Measurements from ENCODE around the gene APOC3. TPM values are rescaled to one million over a fixed set of nuclear protein-coding genes. Genes with fewer than 3 reads are reported as not detected.
A peak's percentile ranks its signal among the peaks of the same experiment; 100 is the strongest.

Gene APOC3
- total and polyA plus RNA-seq, 2 of the 4 experiments (the other 2 are of a cell fraction): not detected

DNA sequence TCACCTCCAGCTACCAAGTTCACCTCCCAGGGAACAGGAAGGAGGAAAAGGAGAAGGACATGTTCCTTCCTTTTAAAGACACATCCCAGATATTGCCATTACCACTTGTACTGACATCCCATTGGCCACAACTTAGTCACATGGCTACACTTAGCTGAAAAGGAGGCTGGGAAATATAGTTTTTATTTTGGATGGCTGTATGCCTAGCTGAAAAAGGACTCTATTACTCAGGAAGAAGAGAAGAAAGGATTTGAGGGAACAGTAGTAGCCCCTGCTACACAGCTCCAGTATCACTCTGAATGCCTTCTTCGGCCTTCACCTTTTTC lies 36.0 kb upstream of the APOC3 start:
- 0 out of 2 replicates have a peak, but pooled peaks have one; percentile 13 for ATAC-seq (ENCODE audit: low read depth)
- peak; percentile 16 for DNase-seq
- Histone ChIP-seq H3K4me2 (ENCODE audit: low read depth, low read length) (no peak overlapping the region), H2AK5ac (ENCODE audit: low read depth, low read length) (no peak overlapping the region; the same call in 1 of the 2 replicates), H2BK5ac (ENCODE audit: low read depth, low read length, poor library complexity, severe bottlenecking) (no peak overlapping the region), H3K4me1 (ENCODE audit: control insufficient read depth, insufficient read depth, low read length) (peaks cover 2% of the 10 kb centered on the region), H2BK20ac (ENCODE audit: low read depth, low read length) (no peak overlapping the region), H3K79me1 (ENCODE audit: low read depth in 1 of 2, low read length in 2 of 2) (peaks cover 0 to under 1% of the 10 kb centered on the region in 2 experiments; a peak in 1 of 4 replicates), H4K8ac (ENCODE audit: low read depth in 2 of 2, low read length in 2 of 2) (peak overlapping the region in 1 of 2 experiments; percentile 82; a peak in 2 of 4 replicates), H3K14ac (replicated peaks; ENCODE audit: low read depth, low read length) (no peak overlapping the region), H3K18ac (ENCODE audit: low read depth, low read length) (no peak overlapping the region), H2AK9ac (replicated peaks; ENCODE audit: low read depth, low read length, poor library complexity) (no peak overlapping the region), H4K20me1 (ENCODE audit: insufficient read depth, low read length) (no peaks in the 10 kb centered on the region), H3K27me3 (ENCODE audit: control insufficient read depth, insufficient read depth, low read length) (no peaks in the 10 kb centered on the region), H3K4ac (ENCODE audit: low read depth, low read length) (no peak overlapping the region), H2AFZ (replicated peaks; ENCODE audit: low read length, poor library complexity) (peak overlapping the region; percentile 85), H3K9me1 (ENCODE audit: insufficient read depth, low read length) (peaks cover 3% of the 10 kb centered on the region), H3K4me3 (ENCODE audit: insufficient read depth, low read depth, low read length) (no peak overlapping the region), H3K36me3 (ENCODE audit: control insufficient read depth, insufficient read depth, low read length) (no peaks in the 10 kb centered on the region), H3K9me3 (ENCODE audit: control insufficient read depth, insufficient read depth, low read length) (no peaks in the 10 kb centered on the region), H3K9ac (ENCODE audit: low read depth, low read length) (no peak overlapping the region), H3K27ac (ENCODE audit: insufficient read depth, low read length) (no peak overlapping the region), H3K56ac (ENCODE audit: extremely low read depth, insufficient read depth, low read length) (no peak overlapping the region), H3K23ac (ENCODE audit: low read depth, low read length) (no peak overlapping the region), H2BK120ac (ENCODE audit: low read depth, low read length) (no peak overlapping the region), H4K5ac (ENCODE audit: low read depth, low read length) (peak overlapping the region; percentile 9; the same call in 1 of the 2 replicates), H2BK15ac (ENCODE audit: low read depth, low read length) (no peak overlapping the region; the same call in 2 of the 3 replicates), H4K91ac (ENCODE audit: insufficient read depth, low read depth, low read length) (peak overlapping the region; percentile 13; the same call in 1 of the 2 replicates)
- TF ChIP-seq CEBPB (IDR thresholded peaks at IDR 0.05; ENCODE audit: low read depth, low read length) (no peak), NFE2L2 (IDR thresholded peaks at IDR 0.05; ENCODE audit: low read depth, low read length) (no peak), BHLHE40 (IDR thresholded peaks at IDR 0.05; ENCODE audit: low read depth, low read length) (no peak), MAZ (IDR thresholded peaks at IDR 0.05; ENCODE audit: borderline replicate concordance, low read depth, low read length) (no peak), MAFK (IDR thresholded peaks at IDR 0.05; ENCODE audit: low read depth, low read length) (no peak), MXI1 (IDR thresholded peaks at IDR 0.05; ENCODE audit: borderline replicate concordance, low read depth, low read length) (no peak)
- TF ChIP-seq, protein P1, sequence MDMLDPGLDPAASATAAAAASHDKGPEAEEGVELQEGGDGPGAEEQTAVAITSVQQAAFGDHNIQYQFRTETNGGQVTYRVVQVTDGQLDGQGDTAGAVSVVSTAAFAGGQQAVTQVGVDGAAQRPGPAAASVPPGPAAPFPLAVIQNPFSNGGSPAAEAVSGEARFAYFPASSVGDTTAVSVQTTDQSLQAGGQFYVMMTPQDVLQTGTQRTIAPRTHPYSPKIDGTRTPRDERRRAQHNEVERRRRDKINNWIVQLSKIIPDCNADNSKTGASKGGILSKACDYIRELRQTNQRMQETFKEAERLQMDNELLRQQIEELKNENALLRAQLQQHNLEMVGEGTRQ (IDR thresholded peaks at IDR 0.05; ENCODE audit: low read depth, low read length): no peak
- TF ChIP-seq, protein P2, sequence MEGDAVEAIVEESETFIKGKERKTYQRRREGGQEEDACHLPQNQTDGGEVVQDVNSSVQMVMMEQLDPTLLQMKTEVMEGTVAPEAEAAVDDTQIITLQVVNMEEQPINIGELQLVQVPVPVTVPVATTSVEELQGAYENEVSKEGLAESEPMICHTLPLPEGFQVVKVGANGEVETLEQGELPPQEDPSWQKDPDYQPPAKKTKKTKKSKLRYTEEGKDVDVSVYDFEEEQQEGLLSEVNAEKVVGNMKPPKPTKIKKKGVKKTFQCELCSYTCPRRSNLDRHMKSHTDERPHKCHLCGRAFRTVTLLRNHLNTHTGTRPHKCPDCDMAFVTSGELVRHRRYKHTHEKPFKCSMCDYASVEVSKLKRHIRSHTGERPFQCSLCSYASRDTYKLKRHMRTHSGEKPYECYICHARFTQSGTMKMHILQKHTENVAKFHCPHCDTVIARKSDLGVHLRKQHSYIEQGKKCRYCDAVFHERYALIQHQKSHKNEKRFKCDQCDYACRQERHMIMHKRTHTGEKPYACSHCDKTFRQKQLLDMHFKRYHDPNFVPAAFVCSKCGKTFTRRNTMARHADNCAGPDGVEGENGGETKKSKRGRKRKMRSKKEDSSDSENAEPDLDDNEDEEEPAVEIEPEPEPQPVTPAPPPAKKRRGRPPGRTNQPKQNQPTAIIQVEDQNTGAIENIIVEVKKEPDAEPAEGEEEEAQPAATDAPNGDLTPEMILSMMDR (conservative IDR thresholded peaks at IDR 0.05; ENCODE audit: low read depth, low read length): no peak
- TF ChIP-seq, protein P3, sequence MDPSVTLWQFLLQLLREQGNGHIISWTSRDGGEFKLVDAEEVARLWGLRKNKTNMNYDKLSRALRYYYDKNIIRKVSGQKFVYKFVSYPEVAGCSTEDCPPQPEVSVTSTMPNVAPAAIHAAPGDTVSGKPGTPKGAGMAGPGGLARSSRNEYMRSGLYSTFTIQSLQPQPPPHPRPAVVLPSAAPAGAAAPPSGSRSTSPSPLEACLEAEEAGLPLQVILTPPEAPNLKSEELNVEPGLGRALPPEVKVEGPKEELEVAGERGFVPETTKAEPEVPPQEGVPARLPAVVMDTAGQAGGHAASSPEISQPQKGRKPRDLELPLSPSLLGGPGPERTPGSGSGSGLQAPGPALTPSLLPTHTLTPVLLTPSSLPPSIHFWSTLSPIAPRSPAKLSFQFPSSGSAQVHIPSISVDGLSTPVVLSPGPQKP (IDR thresholded peaks at IDR 0.05; ENCODE audit: borderline replicate concordance, low read depth, low read length): no peak
- BruUV-seq (replicated peaks): no TSS peak
- dilution Hi-C loops (cut with HindIII; ENCODE audit: low sequenced_read_pairs, unreplicated experiment): no loop called here
- POLR2A ChIA-PET (ENCODE audit: unreplicated experiment): no interaction called here
- CTCF ChIA-PET: interaction anchor here (0.9 to 1.7 kb wide), 2 partner anchors 42 to 313 kb away, joined by 3 to 6 read pairs; no protein-coding TSS in a partner anchor
- in situ Hi-C loops (cut with MboI; ENCODE audit: low sequenced_read_pairs): loop anchor here (5.0 kb wide), 1 partner anchor 309 kb away; no protein-coding TSS in a partner anchor
- intact Hi-C loops (cut with micrococcal nuclease): loop anchor here (1.0 to 5.0 kb wide), 2 partner anchors 79 to 433 kb away; no protein-coding TSS in a partner anchor
- 100% methylated on average over 1 of the region's 1 CpG; no CpG with 5 or more reads in 1 of the 2 experiments for WGBS, 2 experiments (ENCODE audit: extremely low coverage in 2 of 2, insufficient read length in 1 of 2)
